ENCODE data around the gene DUSP3.
"Not testable (repeated sequence)": the region's sequence is repeated elsewhere in the genome, so short reads cannot be mapped to it uniquely, and the experiment has no call there.

DNA sequence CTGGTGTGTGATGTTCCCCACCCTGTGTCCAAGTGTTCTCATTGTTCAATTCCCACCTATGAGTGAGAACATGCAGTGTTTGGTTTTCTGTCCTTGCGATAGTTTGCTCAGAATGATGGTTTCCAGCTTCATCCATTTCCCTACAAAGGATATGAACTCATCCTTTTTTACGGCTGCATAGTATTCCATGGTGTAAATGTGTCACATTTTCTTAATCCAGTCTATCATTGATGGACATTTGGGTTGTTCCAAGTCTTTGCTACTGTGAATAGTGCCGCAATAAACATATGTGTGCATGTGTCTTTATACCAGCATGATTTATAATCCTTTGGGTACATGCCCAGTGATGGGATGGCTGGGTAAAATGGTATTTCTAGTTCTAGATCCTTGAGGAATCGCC is 13.9 kb upstream of the DUSP3 start:
- TF ChIP-seq POLR2AphosphoS5 (IDR thresholded peaks at IDR 0.05; ENCODE audit: low read depth); SPI1 (IDR thresholded peaks at IDR 0.05; ENCODE audit: borderline replicate concordance, low read depth); GABPA (IDR thresholded peaks at IDR 0.05; ENCODE audit: low read depth): not testable (repeated sequence)
- TF ChIP-seq, protein P1, sequence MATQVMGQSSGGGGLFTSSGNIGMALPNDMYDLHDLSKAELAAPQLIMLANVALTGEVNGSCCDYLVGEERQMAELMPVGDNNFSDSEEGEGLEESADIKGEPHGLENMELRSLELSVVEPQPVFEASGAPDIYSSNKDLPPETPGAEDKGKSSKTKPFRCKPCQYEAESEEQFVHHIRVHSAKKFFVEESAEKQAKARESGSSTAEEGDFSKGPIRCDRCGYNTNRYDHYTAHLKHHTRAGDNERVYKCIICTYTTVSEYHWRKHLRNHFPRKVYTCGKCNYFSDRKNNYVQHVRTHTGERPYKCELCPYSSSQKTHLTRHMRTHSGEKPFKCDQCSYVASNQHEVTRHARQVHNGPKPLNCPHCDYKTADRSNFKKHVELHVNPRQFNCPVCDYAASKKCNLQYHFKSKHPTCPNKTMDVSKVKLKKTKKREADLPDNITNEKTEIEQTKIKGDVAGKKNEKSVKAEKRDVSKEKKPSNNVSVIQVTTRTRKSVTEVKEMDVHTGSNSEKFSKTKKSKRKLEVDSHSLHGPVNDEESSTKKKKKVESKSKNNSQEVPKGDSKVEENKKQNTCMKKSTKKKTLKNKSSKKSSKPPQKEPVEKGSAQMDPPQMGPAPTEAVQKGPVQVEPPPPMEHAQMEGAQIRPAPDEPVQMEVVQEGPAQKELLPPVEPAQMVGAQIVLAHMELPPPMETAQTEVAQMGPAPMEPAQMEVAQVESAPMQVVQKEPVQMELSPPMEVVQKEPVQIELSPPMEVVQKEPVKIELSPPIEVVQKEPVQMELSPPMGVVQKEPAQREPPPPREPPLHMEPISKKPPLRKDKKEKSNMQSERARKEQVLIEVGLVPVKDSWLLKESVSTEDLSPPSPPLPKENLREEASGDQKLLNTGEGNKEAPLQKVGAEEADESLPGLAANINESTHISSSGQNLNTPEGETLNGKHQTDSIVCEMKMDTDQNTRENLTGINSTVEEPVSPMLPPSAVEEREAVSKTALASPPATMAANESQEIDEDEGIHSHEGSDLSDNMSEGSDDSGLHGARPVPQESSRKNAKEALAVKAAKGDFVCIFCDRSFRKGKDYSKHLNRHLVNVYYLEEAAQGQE (IDR thresholded peaks at IDR 0.05; ENCODE audit: insufficient replicate concordance, low read depth): not testable (repeated sequence)
- TF ChIP-seq, protein P2, sequence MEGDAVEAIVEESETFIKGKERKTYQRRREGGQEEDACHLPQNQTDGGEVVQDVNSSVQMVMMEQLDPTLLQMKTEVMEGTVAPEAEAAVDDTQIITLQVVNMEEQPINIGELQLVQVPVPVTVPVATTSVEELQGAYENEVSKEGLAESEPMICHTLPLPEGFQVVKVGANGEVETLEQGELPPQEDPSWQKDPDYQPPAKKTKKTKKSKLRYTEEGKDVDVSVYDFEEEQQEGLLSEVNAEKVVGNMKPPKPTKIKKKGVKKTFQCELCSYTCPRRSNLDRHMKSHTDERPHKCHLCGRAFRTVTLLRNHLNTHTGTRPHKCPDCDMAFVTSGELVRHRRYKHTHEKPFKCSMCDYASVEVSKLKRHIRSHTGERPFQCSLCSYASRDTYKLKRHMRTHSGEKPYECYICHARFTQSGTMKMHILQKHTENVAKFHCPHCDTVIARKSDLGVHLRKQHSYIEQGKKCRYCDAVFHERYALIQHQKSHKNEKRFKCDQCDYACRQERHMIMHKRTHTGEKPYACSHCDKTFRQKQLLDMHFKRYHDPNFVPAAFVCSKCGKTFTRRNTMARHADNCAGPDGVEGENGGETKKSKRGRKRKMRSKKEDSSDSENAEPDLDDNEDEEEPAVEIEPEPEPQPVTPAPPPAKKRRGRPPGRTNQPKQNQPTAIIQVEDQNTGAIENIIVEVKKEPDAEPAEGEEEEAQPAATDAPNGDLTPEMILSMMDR (IDR thresholded peaks at IDR 0.05; ENCODE audit: insufficient read depth, low read length): not testable (repeated sequence)

All from HL-60 (cell line).